Mesenchymal stem cell (in vitro differentiated cells and primary cell): Measurements from ENCODE around the gene KCNK2.

Experiments
- DNase-seq: peaks from one replicate; pipeline ENCODE4 v3.0.0-alpha.2; 2013
- H2AFZ ChIP-seq: one replicate; pipeline ENCODE4 v1.6.1; 2013; ENCODE audit warnings: low read depth, mild to moderate bottlenecking, control low read depth, inconsistent platforms, low read length, moderate library complexity
- H2AK5ac ChIP-seq: 2 replicates; pipeline ENCODE4 v1.6.1; 2013; ENCODE audit warnings: low read length, moderate library complexity, mild to moderate bottlenecking, inconsistent platforms; ENCODE audit not compliant: severe bottlenecking
- H2BK120ac ChIP-seq: one replicate; pipeline ENCODE4 v1.6.1; 2013; ENCODE audit warnings: low read depth, mild to moderate bottlenecking, inconsistent platforms, low read length, moderate library complexity
- H2BK12ac ChIP-seq, 2 experiments: one replicate each; pipeline ENCODE4 v1.6.1; 2013; ENCODE audit warnings: inconsistent platforms in 2 of 2, low read length in 2 of 2, mild to moderate bottlenecking in 2 of 2, moderate library complexity in 2 of 2, control low read depth in 1 of 2
- H2BK15ac ChIP-seq: one replicate; pipeline ENCODE4 v1.6.1; 2013; ENCODE audit warnings: mild to moderate bottlenecking, low read depth, inconsistent platforms; ENCODE audit not compliant: poor library complexity, severe bottlenecking
- H2BK5ac ChIP-seq: 2 replicates; pipeline ENCODE4 v1.6.1; 2013; ENCODE audit warnings: low read depth, mild to moderate bottlenecking, low read length, control low read depth, inconsistent platforms; ENCODE audit not compliant: poor library complexity, severe bottlenecking
- H3K14ac ChIP-seq, 2 experiments: one replicate each; pipeline ENCODE4 v1.6.1; 2013; ENCODE audit warnings: inconsistent platforms in 2 of 2, low read length in 2 of 2, control low read depth in 1 of 2, mild to moderate bottlenecking in 1 of 2, moderate library complexity in 1 of 2
- H3K18ac ChIP-seq, 2 experiments: one replicate each; pipeline ENCODE4 v1.6.1; 2013; ENCODE audit warnings: inconsistent platforms in 2 of 2, low read length in 2 of 2, control low read depth in 1 of 2, low read depth in 1 of 2, mild to moderate bottlenecking in 1 of 2
- H3K23ac ChIP-seq, 2 experiments: one replicate each; pipeline ENCODE4 v1.6.1; 2013; ENCODE audit warnings: inconsistent platforms in 2 of 2, low read length in 2 of 2, mild to moderate bottlenecking in 2 of 2, moderate library complexity in 2 of 2, control low read depth in 1 of 2
- H3K27ac ChIP-seq: 2 replicates; pipeline ENCODE4 v1.5.1; 2013; ENCODE audit warnings: mild to moderate bottlenecking, moderate library complexity, low read length, control low read depth, inconsistent platforms; ENCODE audit not compliant: poor library complexity, severe bottlenecking
- H3K27me3 ChIP-seq, 2 experiments: 2 replicates each; pipeline versions ENCODE4 v1.6.1 to v1.7.0; 2013; ENCODE audit warnings: low read length in 2 of 2, mild to moderate bottlenecking in 2 of 2, moderate library complexity in 2 of 2, control low read depth in 1 of 2, inconsistent platforms in 1 of 2; ENCODE audit not compliant: control insufficient read depth in 1 of 2, insufficient read depth in 1 of 2
- H3K36me3 ChIP-seq, 2 experiments: 2 replicates each; pipeline versions ENCODE4 v1.6.1 to v1.7.0; 2013; ENCODE audit warnings: low read length in 2 of 2, control low read depth in 1 of 2, inconsistent platforms in 1 of 2, low read depth in 1 of 2, mild to moderate bottlenecking in 1 of 2; ENCODE audit not compliant: insufficient read depth in 2 of 2, control insufficient read depth in 1 of 2
- H3K4ac ChIP-seq, 2 experiments: one replicate each; pipeline ENCODE4 v1.6.1; 2013; ENCODE audit warnings: inconsistent platforms in 2 of 2, low read length in 2 of 2, mild to moderate bottlenecking in 2 of 2, moderate library complexity in 2 of 2, control low read depth in 1 of 2, low read depth in 1 of 2
- H3K4me1 ChIP-seq: 2 replicates; pipeline ENCODE4 v1.6.1; 2013; ENCODE audit warnings: low read depth, low read length, control low read depth; ENCODE audit not compliant: control insufficient read depth, insufficient read depth
- H3K4me2 ChIP-seq: 2 replicates; pipeline ENCODE4 v1.6.1; 2013; ENCODE audit warnings: low read length, mild to moderate bottlenecking, inconsistent platforms; ENCODE audit not compliant: poor library complexity, severe bottlenecking
- H3K4me3 ChIP-seq, 2 experiments: 2 replicates each; pipeline versions ENCODE4 v1.5.1 to v1.7.0; 2013; ENCODE audit warnings: low read length in 2 of 2, mild to moderate bottlenecking in 2 of 2, control low read depth in 1 of 2, low read depth in 1 of 2; ENCODE audit not compliant: insufficient read depth in 1 of 2
- H3K79me1 ChIP-seq: replicated peaks from 2 replicates; pipeline ENCODE4 v1.6.1; 2013; ENCODE audit warnings: mild to moderate bottlenecking, control low read depth, low read length, inconsistent platforms; ENCODE audit not compliant: poor library complexity, severe bottlenecking
- H3K9ac ChIP-seq: 2 replicates; pipeline ENCODE4 v1.7.0; 2013; ENCODE audit warnings: mild to moderate bottlenecking, low read length, moderate library complexity
- H3K9me3 ChIP-seq: 2 replicates; pipeline ENCODE4 v1.7.0; 2013; ENCODE audit warnings: mild to moderate bottlenecking, low read length; ENCODE audit not compliant: control insufficient read depth
- H4K8ac ChIP-seq: one replicate; pipeline ENCODE4 v1.6.1; 2013; ENCODE audit warnings: inconsistent platforms, mild to moderate bottlenecking, low read length, moderate library complexity
- H4K91ac ChIP-seq: one replicate; pipeline ENCODE4 v1.6.1; 2013; ENCODE audit warnings: mild to moderate bottlenecking, low read length, inconsistent platforms
- WGBS: methylation state at CpG from one replicate; pipeline ENCODE4 v1.1.7; 2013; ENCODE audit warnings: mixed read lengths; 5-methylcytosine and 5-hydroxymethylcytosine counted together

The KCNK2 gene

GRCh38 chr1:215250913-215251312 lies 168.4 kb downstream of the KCNK2 start:
- H2AFZ ChIP-seq, result no peak overlapping the region
- no peak overlapping the region for H2BK15ac ChIP-seq
- no peak overlapping the region for H3K9ac ChIP-seq
- H3K79me1 ChIP-seq, result no peaks in the 10 kb centered on the region
- no peak overlapping the region for H3K27ac ChIP-seq
- H3K4me1 ChIP-seq, result no peaks in the 10 kb centered on the region
- H3K9me3 ChIP-seq, result no peaks in the 10 kb centered on the region
- H2AK5ac ChIP-seq, result no peak overlapping the region
- DNase-seq, result no peak
- no peak overlapping the region for H4K8ac ChIP-seq
- no peak overlapping the region for H3K18ac ChIP-seq
- H3K23ac ChIP-seq, result no peak overlapping the region
- no peak overlapping the region for H3K4me3 ChIP-seq
- H2BK120ac ChIP-seq, result no peak overlapping the region
- WGBS, result no CpG with 5 or more reads among the region's 2 CpGs
- no peak overlapping the region for H3K14ac ChIP-seq
- H3K36me3 ChIP-seq, result no peaks in the 10 kb centered on the region
- H2BK5ac ChIP-seq, result no peak overlapping the region
- no peak overlapping the region for H3K4me2 ChIP-seq
- no peak overlapping the region for H2BK12ac ChIP-seq
- no peak overlapping the region for H3K4ac ChIP-seq
- H4K91ac ChIP-seq, result no peak overlapping the region
- no peaks in the 10 kb centered on the region for H3K27me3 ChIP-seq

- H2AK5ac ChIP-seq, result no peak overlapping the region
- no peaks in the 10 kb centered on the region for H3K79me1 ChIP-seq
- H2BK12ac ChIP-seq, result no peak overlapping the region
- H4K8ac ChIP-seq, result no peak overlapping the region
- no peak overlapping the region for H3K14ac ChIP-seq
- WGBS, result 100% methylated on average over 3 of the region's 4 CpGs
- no peaks in the 10 kb centered on the region for H3K4me1 ChIP-seq
- H4K91ac ChIP-seq, result no peak overlapping the region
- no peak overlapping the region for H3K23ac ChIP-seq
- no peak overlapping the region for H2BK5ac ChIP-seq
- H2AFZ ChIP-seq, result no peak overlapping the region
- H3K18ac ChIP-seq, result no peak overlapping the region
- no peak overlapping the region for H3K4ac ChIP-seq
- no peaks in the 10 kb centered on the region for H3K36me3 ChIP-seq
- H3K4me3 ChIP-seq, result no peak overlapping the region
- no peak overlapping the region for H3K4me2 ChIP-seq
- H3K27ac ChIP-seq, result no peak overlapping the region
- H2BK120ac ChIP-seq, result no peak overlapping the region
- no peak overlapping the region for H2BK15ac ChIP-seq
- H3K9me3 ChIP-seq, result no peaks in the 10 kb centered on the region
- H3K9ac ChIP-seq, result no peak overlapping the region
- no peak for DNase-seq
- H3K27me3 ChIP-seq, result no peaks in the 10 kb centered on the region
These were observed 168.9 kb downstream of the KCNK2 start for GRCh38 chr1:215251428-215251827.

GRCh38 chr1:215252164-215252563 lies 169.6 kb downstream of the KCNK2 start:
- Histone ChIP-seq H3K4ac (no peak overlapping the region), H2BK12ac (no peak overlapping the region), H4K8ac (no peak overlapping the region), H3K14ac (no peak overlapping the region), H2BK120ac (no peak overlapping the region), H3K9me3 (no peaks in the 10 kb centered on the region), H4K91ac (no peak overlapping the region), H3K9ac (no peak overlapping the region), H3K27me3 (no peaks in the 10 kb centered on the region), H2BK15ac (no peak overlapping the region), H3K4me2 (no peak overlapping the region), H3K36me3 (no peaks in the 10 kb centered on the region), H3K23ac (no peak overlapping the region), H2AK5ac (no peak overlapping the region), H3K79me1 (no peaks in the 10 kb centered on the region), H2BK5ac (no peak overlapping the region), H3K4me1 (no peaks in the 10 kb centered on the region), H3K18ac (no peak overlapping the region), H2AFZ (no peak overlapping the region), H3K4me3 (no peak overlapping the region), H3K27ac (no peak overlapping the region)
- WGBS, result no CpG with 5 or more reads among the region's 1 CpG
- no peak for DNase-seq

- no peak overlapping the region for H2BK5ac ChIP-seq
- no peak overlapping the region for H3K18ac ChIP-seq
- H4K91ac ChIP-seq, result no peak overlapping the region
- no peak overlapping the region for H3K9ac ChIP-seq
- WGBS, result 100% methylated on average over 2 of the region's 3 CpGs
- no peak overlapping the region for H2AK5ac ChIP-seq
- no peaks in the 10 kb centered on the region for H3K36me3 ChIP-seq
- no peaks in the 10 kb centered on the region for H3K79me1 ChIP-seq
- H3K4me2 ChIP-seq, result no peak overlapping the region
- H3K27ac ChIP-seq, result no peak overlapping the region
- H2BK15ac ChIP-seq, result no peak overlapping the region
- H3K27me3 ChIP-seq, result no peaks in the 10 kb centered on the region
- no peak overlapping the region for H3K4me3 ChIP-seq
- no peak overlapping the region for H3K4ac ChIP-seq
- H4K8ac ChIP-seq, result no peak overlapping the region
- no peak overlapping the region for H3K23ac ChIP-seq
- no peak overlapping the region for H3K14ac ChIP-seq
- H3K9me3 ChIP-seq, result no peaks in the 10 kb centered on the region
- H2AFZ ChIP-seq, result no peak overlapping the region
- no peak overlapping the region for H2BK12ac ChIP-seq
- DNase-seq, result no peak
- no peak overlapping the region for H2BK120ac ChIP-seq
- H3K4me1 ChIP-seq, result no peaks in the 10 kb centered on the region
These were observed 174.6 kb downstream of the KCNK2 start for GRCh38 chr1:215256936-215257679.
